GM10847 (cell line): Measurements from ENCODE around the gene FGF12.

Experiments used
- POLR2A ChIP-seq: IDR thresholded peaks from 2 replicates; pipeline ENCODE4 v1.6.1; 2011; ENCODE audit not compliant: insufficient read length; ENCODE audit errors: extremely low read depth

The FGF12 gene

GRCh38 chr3:192636517-192637444 is 90.6 kb downstream of the FGF12 start:
- no peak for TF ChIP-seq POLR2A

GRCh38 chr3:192629429-192629828 is 97.9 kb downstream of the FGF12 start:
- TF ChIP-seq POLR2A, result no peak

- TF ChIP-seq POLR2A, result no peak
Observed at GRCh38 chr3:192621909-192622308, 105.4 kb downstream of the FGF12 start.

GRCh38 chr3:192620275-192620674 is 107.1 kb downstream of the FGF12 start:
- TF ChIP-seq POLR2A, result no peak

GRCh38 chr3:192611411-192611810 is 115.9 kb downstream of the FGF12 start:
- no peak for TF ChIP-seq POLR2A

- TF ChIP-seq POLR2A, result no peak
Observed at GRCh38 chr3:192608726-192609600, 118.4 kb downstream of the FGF12 start.

GRCh38 chr3:192607798-192608197 is 119.5 kb downstream of the FGF12 start:
- TF ChIP-seq POLR2A, result no peak

GRCh38 chr3:192597913-192598312 is 129.4 kb downstream of the FGF12 start:
- TF ChIP-seq POLR2A, result no peak

- no peak for TF ChIP-seq POLR2A
Observed at GRCh38 chr3:192597506-192597905, 129.8 kb downstream of the FGF12 start.

GRCh38 chr3:192578729-192579128 is 148.6 kb downstream of the FGF12 start:
- TF ChIP-seq POLR2A, result no peak

GRCh38 chr3:192577811-192578210 is 149.5 kb downstream of the FGF12 start:
- TF ChIP-seq POLR2A, result no peak

- TF ChIP-seq POLR2A, result no peak
Observed at GRCh38 chr3:192577271-192577670, 150.1 kb downstream of the FGF12 start.

GRCh38 chr3:192575879-192576506 is 151.3 kb downstream of the FGF12 start:
- TF ChIP-seq POLR2A, result no peak

- TF ChIP-seq POLR2A, result no peak
Observed at GRCh38 chr3:192573240-192573639, 154.1 kb downstream of the FGF12 start.
